HEK293 (cell line): Measurements from ENCODE around the gene PDE2A.

Source experiments
- IKZF3 ChIP-seq: fragments of 450-650 bp; IDR thresholded peaks from 2 replicates; pipeline ENCODE4 v1.5.0; 2018; ENCODE audit warnings: missing biosample characterization, mild to moderate bottlenecking, missing genetic modification characterization, moderate library complexity
- REST ChIP-seq: fragments of 450-650 bp; formaldehyde crosslinking; IDR thresholded peaks from 2 replicates; pipeline ENCODE4 v1.5.1; 2016; ENCODE audit warnings: missing biosample characterization, missing genetic modification characterization
- SP2 ChIP-seq: fragments of 450-650 bp; formaldehyde crosslinking; IDR thresholded peaks from 2 replicates; pipeline ENCODE4 v1.5.1; 2016; ENCODE audit warnings: missing biosample characterization, missing genetic modification characterization
- ZNF623 ChIP-seq: fragments of 450-650 bp; formaldehyde crosslinking; IDR thresholded peaks from 2 replicates; pipeline ENCODE4 v1.5.1; 2016; ENCODE audit warnings: missing biosample characterization, missing genetic modification characterization
- ZNF701 ChIP-seq: fragments of 450-650 bp; formaldehyde crosslinking; IDR thresholded peaks from 2 replicates; pipeline ENCODE4 v1.5.1; 2016; ENCODE audit warnings: missing biosample characterization, missing genetic modification characterization
- ZNF707 ChIP-seq: fragments of 450-650 bp; formaldehyde crosslinking; IDR thresholded peaks from 2 replicates; pipeline ENCODE4 v1.5.1; 2016; ENCODE audit warnings: missing biosample characterization, missing genetic modification characterization
- ZNF785 ChIP-seq: fragments of 450-650 bp; formaldehyde crosslinking; IDR thresholded peaks from 2 replicates; pipeline ENCODE4 v1.5.1; 2016; ENCODE audit warnings: missing biosample characterization, missing genetic modification characterization
- TF ChIP-seq, protein P1 (sequence below): fragments of 450-650 bp; formaldehyde crosslinking; IDR thresholded peaks from 2 replicates; pipeline ENCODE4 v1.5.1; 2016; ENCODE audit warnings: missing biosample characterization, missing genetic modification characterization

DNA sequence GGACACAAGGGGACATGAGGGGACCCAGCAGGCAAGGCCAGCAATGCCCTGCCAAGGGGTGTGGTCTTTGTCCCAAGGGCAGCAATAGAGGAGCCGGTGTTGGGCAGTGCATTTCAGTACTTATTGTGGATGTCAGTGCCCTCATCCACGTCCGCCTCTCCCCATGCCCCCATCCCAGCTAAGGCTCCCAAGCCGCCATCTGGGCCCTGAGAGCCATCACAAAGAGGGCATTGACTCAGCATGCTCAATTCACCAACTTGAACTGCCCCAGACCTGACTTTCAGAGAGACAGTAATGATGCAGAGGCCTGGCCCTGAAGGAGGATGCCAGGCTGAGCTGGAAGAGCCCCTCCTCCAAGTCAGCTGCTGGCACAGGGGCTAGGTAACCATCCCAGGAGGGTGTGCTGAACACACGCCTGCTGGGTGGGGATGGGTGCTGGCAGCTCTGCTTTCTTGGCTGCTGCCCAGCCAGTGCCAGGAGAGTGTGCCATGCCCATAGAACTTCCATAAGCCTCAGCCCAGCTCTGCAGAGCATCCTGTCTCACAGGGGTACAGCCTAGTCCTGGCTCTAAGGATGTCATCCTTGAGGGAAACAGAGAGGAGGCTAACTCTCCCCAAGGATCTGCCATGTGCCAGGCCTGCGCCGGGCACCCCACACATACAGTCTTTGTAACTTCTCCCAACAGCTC is 46.5 kb downstream of the PDE2A start:
- TF ChIP-seq ZNF623 (tag by site-specific recombination) (no peak), ZNF785 (tag by site-specific recombination) (no peak), IKZF3 (tag by site-specific recombination) (no peak), SP2 (tag by site-specific recombination) (no peak), REST (tag by site-specific recombination) (no peak), ZNF707 (tag by site-specific recombination) (no peak), ZNF701 (no peak)
- TF ChIP-seq, protein P1, sequence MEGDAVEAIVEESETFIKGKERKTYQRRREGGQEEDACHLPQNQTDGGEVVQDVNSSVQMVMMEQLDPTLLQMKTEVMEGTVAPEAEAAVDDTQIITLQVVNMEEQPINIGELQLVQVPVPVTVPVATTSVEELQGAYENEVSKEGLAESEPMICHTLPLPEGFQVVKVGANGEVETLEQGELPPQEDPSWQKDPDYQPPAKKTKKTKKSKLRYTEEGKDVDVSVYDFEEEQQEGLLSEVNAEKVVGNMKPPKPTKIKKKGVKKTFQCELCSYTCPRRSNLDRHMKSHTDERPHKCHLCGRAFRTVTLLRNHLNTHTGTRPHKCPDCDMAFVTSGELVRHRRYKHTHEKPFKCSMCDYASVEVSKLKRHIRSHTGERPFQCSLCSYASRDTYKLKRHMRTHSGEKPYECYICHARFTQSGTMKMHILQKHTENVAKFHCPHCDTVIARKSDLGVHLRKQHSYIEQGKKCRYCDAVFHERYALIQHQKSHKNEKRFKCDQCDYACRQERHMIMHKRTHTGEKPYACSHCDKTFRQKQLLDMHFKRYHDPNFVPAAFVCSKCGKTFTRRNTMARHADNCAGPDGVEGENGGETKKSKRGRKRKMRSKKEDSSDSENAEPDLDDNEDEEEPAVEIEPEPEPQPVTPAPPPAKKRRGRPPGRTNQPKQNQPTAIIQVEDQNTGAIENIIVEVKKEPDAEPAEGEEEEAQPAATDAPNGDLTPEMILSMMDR (tag by site-specific recombination), result no peak
